ENCODE data around the gene PTPN20.

DNA sequence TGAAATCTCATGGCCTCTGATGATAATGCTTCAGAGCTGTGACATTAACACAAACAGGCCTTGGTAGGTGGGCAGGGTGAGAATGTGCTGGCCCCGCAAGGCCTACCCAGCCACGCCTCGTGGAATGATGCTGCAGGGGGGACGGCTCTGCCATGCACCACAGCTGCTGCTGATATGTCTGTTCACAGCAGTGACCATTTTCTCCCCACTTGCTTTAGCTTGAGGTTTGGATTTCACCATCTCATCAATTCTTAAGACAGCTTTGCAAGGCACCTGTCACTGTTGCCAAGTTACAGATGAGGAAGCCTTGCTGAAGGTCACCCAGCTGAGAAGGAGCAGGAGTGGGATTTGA lies 128.3 kb downstream of the PTPN20 start:
- TF ChIP-seq EZH2 (IDR thresholded peaks at IDR 0.05; ENCODE audit: borderline replicate concordance, low read depth, low read length, severe bottlenecking) = no peak
- no peak for TF ChIP-seq CTCF (IDR thresholded peaks at IDR 0.05; ENCODE audit: borderline replicate concordance, extremely low read depth, low read length, poor library complexity, severe bottlenecking)
